CD14-positive monocyte (primary cell): ENCODE data around the gene PDS5B. TPM values are rescaled to one million over a fixed set of nuclear protein-coding genes. Genes with fewer than 3 reads are reported as not detected.

Source experiments
- DNase-seq, 3 donors: peaks; one replicate each; pipeline ENCODE4 v3.0.0-alpha.2; 2011 to 2022
- H2AFZ ChIP-seq: 2 replicates; pipeline ENCODE4 v1.6.0; 2012; ENCODE audit warnings: mild to moderate bottlenecking, low read depth, low read length, inconsistent platforms; ENCODE audit not compliant: insufficient read depth, poor library complexity, severe bottlenecking
- H3K27ac ChIP-seq, 2 donors: 1 replicate in 1 of 2; 2 replicates in 1 of 2; pipeline ENCODE4 v1.5.1; 2012 to 2013; ENCODE audit warnings: low read length in 2 of 2, control low read depth in 1 of 2, inconsistent platforms in 1 of 2, low read depth in 1 of 2, mild to moderate bottlenecking in 1 of 2
- H3K27me3 ChIP-seq, 2 donors: one replicate each; pipeline versions ENCODE4 v1.6.0 to v1.6.1; 2011 to 2013; ENCODE audit warnings: low read length in 2 of 2; ENCODE audit not compliant: control insufficient read depth in 2 of 2, insufficient read depth in 2 of 2
- H3K36me3 ChIP-seq, 2 donors: replicated peaks in 1 of 2; 1 replicate in 1 of 2; 2 replicates in 1 of 2; pipeline versions ENCODE4 v1.5.1 to v1.6.1; 2012 to 2013; ENCODE audit warnings: low read length in 2 of 2, control low read depth in 1 of 2, inconsistent platforms in 1 of 2, mild to moderate bottlenecking in 1 of 2; ENCODE audit not compliant: insufficient read depth in 2 of 2, control insufficient read depth in 1 of 2
- H3K4me1 ChIP-seq, 2 donors: 1 replicate in 1 of 2; 2 replicates in 1 of 2; pipeline versions ENCODE4 v1.5.1 to v1.6.1; 2012 to 2013; ENCODE audit warnings: low read length in 2 of 2, control low read depth in 1 of 2, inconsistent platforms in 1 of 2, mild to moderate bottlenecking in 1 of 2, moderate library complexity in 1 of 2; ENCODE audit not compliant: insufficient read depth in 2 of 2, control insufficient read depth in 1 of 2
- H3K4me2 ChIP-seq: replicated peaks from 2 replicates; pipeline ENCODE3; 2012; ENCODE audit warnings: low read length, moderate library complexity, mild to moderate bottlenecking; ENCODE audit not compliant: poor library complexity, severe bottlenecking; ENCODE audit errors: extremely low read depth
- H3K4me3 ChIP-seq, 3 experiments: fragments of 200-600 bp in 1 of 3; sonication (generic) in 1 of 3; replicated peaks in 1 of 3; 1 replicate in 2 of 3; 2 replicates in 1 of 3; pipeline ENCODE4 v1.5.1; 2011 to 2013; ENCODE audit warnings: low read length in 3 of 3, mild to moderate bottlenecking in 3 of 3, control low read depth in 2 of 3, low read depth in 2 of 3, inconsistent platforms in 1 of 3, moderate library complexity in 1 of 3
- H3K79me2 ChIP-seq: 2 replicates; pipeline ENCODE4 v1.6.0; 2012; ENCODE audit warnings: mild to moderate bottlenecking, control low read depth, inconsistent platforms, low read length, moderate library complexity; ENCODE audit not compliant: insufficient read depth
- H3K9ac ChIP-seq: 2 replicates; pipeline ENCODE4 v1.6.0; 2017; ENCODE audit warnings: low read length, mild to moderate bottlenecking; ENCODE audit not compliant: insufficient read depth, poor library complexity, severe bottlenecking
- H3K9me3 ChIP-seq, 2 donors: replicated peaks in 1 of 2; 1 replicate in 1 of 2; 2 replicates in 1 of 2; pipeline versions ENCODE4 v1.5.1 to v1.6.1; 2012 to 2013; ENCODE audit warnings: low read length in 2 of 2, control low read depth in 1 of 2; ENCODE audit not compliant: control insufficient read depth in 1 of 2, insufficient read depth in 1 of 2
- H4K20me1 ChIP-seq: 2 replicates; pipeline ENCODE4 v1.6.0; 2012; ENCODE audit warnings: mild to moderate bottlenecking, low read length, control low read depth, moderate library complexity; ENCODE audit not compliant: insufficient read depth
- H3K27ac Mint-ChIP-seq, 7 donors: one replicate each; pipeline ENCODE4 v1.8.0; 2020; ENCODE audit warnings: mild to moderate bottlenecking in 7 of 7, mixed read lengths in 7 of 7, moderate library complexity in 6 of 7, inconsistent platforms in 2 of 7
- H3K27me3 Mint-ChIP-seq, 3 donors: one replicate each; pipeline ENCODE4 v1.8.0; 2021 to 2022; ENCODE audit warnings: low read depth in 3 of 3, mild to moderate bottlenecking in 3 of 3, mixed read lengths in 3 of 3, moderate library complexity in 3 of 3, inconsistent platforms in 1 of 3
- H3K36me3 Mint-ChIP-seq, 2 donors: one replicate each; pipeline ENCODE4 v1.8.0; 2020; ENCODE audit warnings: mixed read lengths in 2 of 2, inconsistent platforms in 1 of 2, mild to moderate bottlenecking in 1 of 2
- H3K4me1 Mint-ChIP-seq: one replicate; pipeline ENCODE4 v1.8.0; 2020; ENCODE audit warnings: mild to moderate bottlenecking, mixed read lengths
- H3K4me3 Mint-ChIP-seq, 2 donors: one replicate each; pipeline ENCODE4 v1.8.0; 2020; ENCODE audit warnings: mild to moderate bottlenecking in 2 of 2, mixed read lengths in 2 of 2, moderate library complexity in 1 of 2
- H3K9me3 Mint-ChIP-seq, 7 donors: one replicate each; pipeline ENCODE4 v1.8.0; 2020 to 2022; ENCODE audit warnings: mixed read lengths in 7 of 7, mild to moderate bottlenecking in 6 of 7, moderate library complexity in 6 of 7, inconsistent platforms in 2 of 7
- CTCF ChIP-seq: fragments of 200-600 bp; IDR thresholded peaks from one replicate; pipeline ENCODE4 v1.8.0; 2022; ENCODE audit warnings: antibody characterized with exemption, mild to moderate bottlenecking
- WGBS: methylation state at CpG from one replicate; pipeline ENCODE4 v1.1.5; 2013; ENCODE audit warnings: missing lambda C conversion rate; ENCODE audit not compliant: insufficient coverage; 5-methylcytosine and 5-hydroxymethylcytosine counted together
- intact Hi-C, 2 donors: fragments of 100-400 bp; cut with micrococcal nuclease; formaldehyde crosslinking; loops; one replicate each; pipeline versions ENCODE4 v1.15.0 to v1.15.1; 2023
- polyA plus RNA-seq, 3 donors: library from polyadenylated mRNA; depleted of rRNA in 1 of 3; unstranded in 2 of 3; stranded (reverse) in 1 of 3; fragments of 300-500 nt in 2 of 3; fragments of >200 nt in 1 of 3; fragmentation: Illumina TruSeq in 2 of 3; gene quantifications; 1 replicate in 2 of 3; 2 replicates in 1 of 3; pipeline ENCODE4 v1.2.3, GENCODE V29; 2012 to 2021

PDS5B gene
- polyA plus RNA-seq, 3 donors, result 9.0 to 33.0 (median 21.0) TPM

DNA sequence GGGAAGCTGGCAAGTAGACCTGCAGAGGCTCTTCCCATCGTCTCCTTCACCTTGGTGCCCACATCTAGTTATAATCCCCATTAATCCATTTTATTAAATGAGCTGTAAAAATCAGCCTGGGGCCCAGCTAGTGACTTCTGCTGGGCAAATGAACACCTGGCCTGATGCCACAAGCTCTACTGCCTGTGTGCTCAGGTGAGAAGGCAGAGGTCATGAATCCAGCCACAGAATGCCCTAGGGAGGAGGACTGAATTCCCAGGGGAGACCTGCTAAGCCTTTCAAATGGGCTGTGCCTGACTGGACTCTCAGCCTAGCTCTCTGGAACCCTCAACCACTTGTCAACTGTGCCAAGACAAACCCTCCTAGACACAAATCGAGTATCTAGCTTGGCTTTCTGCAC lies 74.0 kb downstream of the PDS5B start:
- no peak for DNase-seq
- H3K4me3 Mint-ChIP-seq, result no peak overlapping the region
- no peaks in the 10 kb centered on the region for H3K27me3 ChIP-seq
- no peaks in the 10 kb centered on the region for H3K27me3 Mint-ChIP-seq
- H3K27ac Mint-ChIP-seq, result peak overlapping the region in 3 of 7 donors; percentile 34 to 61 (median 53)
- peaks cover 24 to 33% of the 10 kb centered on the region in 2 donors for H3K36me3 ChIP-seq
- no peak overlapping the region for H3K27ac ChIP-seq
- H2AFZ ChIP-seq, result no peak overlapping the region
- no peak overlapping the region for H3K9ac ChIP-seq
- H3K9me3 Mint-ChIP-seq, result peaks cover 0 to 9% (median 3%) of the 10 kb centered on the region in 7 donors
- peaks cover 40 to 44% of the 10 kb centered on the region in 2 donors for H3K36me3 Mint-ChIP-seq
- no peak overlapping the region for H3K4me2 ChIP-seq
- no peak overlapping the region for H3K4me3 ChIP-seq
- H3K79me2 ChIP-seq, result peaks cover 24% of the 10 kb centered on the region
- TF ChIP-seq CTCF, result no peak
- peaks cover 0 to 3% of the 10 kb centered on the region in 2 donors for H3K9me3 ChIP-seq
- H4K20me1 ChIP-seq, result peaks cover 12% of the 10 kb centered on the region
- no CpG with 5 or more reads among the region's 2 CpGs for WGBS
- H3K4me1 ChIP-seq, result no peaks in the 10 kb centered on the region
- intact Hi-C loops, result no loop called here
- H3K4me1 Mint-ChIP-seq, result peaks cover 7% of the 10 kb centered on the region

GRCh38 chr13:32661685-32662084 lies 75.4 kb downstream of the PDS5B start:
- Mint-ChIP-seq H3K27me3 (no peaks in the 10 kb centered on the region), H3K27ac (peak overlapping the region in 1 of 7 donors; percentile 44), H3K4me1 (peaks cover 5% of the 10 kb centered on the region), H3K36me3 (peaks cover 33 to 35% of the 10 kb centered on the region in 2 donors), H3K9me3 (peaks cover 0 to 1% (median 0%) of the 10 kb centered on the region in 7 donors), H3K4me3 (no peak overlapping the region)
- no peak overlapping the region for H3K4me3 ChIP-seq
- H3K4me1 ChIP-seq, result no peaks in the 10 kb centered on the region
- no peak overlapping the region for H2AFZ ChIP-seq
- DNase-seq, result no peak
- H3K9me3 ChIP-seq, result no peaks in the 10 kb centered on the region
- H3K9ac ChIP-seq, result no peak overlapping the region
- no peak overlapping the region for H3K27ac ChIP-seq
- H3K79me2 ChIP-seq, result peaks cover 9% of the 10 kb centered on the region
- H3K27me3 ChIP-seq, result no peaks in the 10 kb centered on the region
- H4K20me1 ChIP-seq, result peaks cover 8% of the 10 kb centered on the region
- H3K4me2 ChIP-seq, result no peak overlapping the region
- TF ChIP-seq CTCF, result no peak
- H3K36me3 ChIP-seq, result peaks cover 24 to 26% of the 10 kb centered on the region in 2 donors
- intact Hi-C loops, result no loop called here
